Superior temporal gyrus (tissue), 1 donor: ENCODE data around the gene PRKCE.

Experiments
- DNase-seq: peaks from one replicate; pipeline ENCODE4 v3.0.0-alpha.2; 2016; ENCODE audit errors: extremely low spot score

PRKCE gene

DNA sequence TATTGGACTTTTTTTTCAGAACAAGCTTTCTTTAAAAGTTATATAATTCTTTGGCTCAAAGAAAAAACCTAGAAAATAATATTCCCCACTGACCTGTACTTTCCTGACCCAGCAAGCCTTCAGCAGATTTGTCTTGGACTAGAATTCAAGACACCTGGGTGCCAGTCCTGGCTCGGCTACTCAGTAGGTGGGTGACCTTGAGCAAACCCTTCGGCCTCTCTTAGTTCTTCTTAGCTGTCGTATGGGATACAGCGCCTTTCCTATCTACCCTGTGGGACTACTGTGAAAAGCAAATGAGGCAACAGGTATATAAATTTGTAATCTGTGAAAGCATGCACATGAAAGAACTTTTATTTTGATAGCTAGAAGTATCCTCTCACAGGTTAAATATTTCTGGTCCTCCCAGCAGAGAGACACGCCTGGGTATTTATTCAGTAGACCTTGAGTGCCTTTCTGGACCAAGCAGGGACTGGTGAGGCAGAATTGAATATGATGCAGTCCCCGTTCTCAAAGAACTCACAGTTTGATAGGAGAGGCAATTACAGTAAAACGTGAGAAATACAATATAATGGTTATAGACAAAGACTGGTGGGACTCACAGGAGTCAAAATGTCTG is 576.3 kb downstream of the PRKCE start:
- no peak for DNase-seq

DNA sequence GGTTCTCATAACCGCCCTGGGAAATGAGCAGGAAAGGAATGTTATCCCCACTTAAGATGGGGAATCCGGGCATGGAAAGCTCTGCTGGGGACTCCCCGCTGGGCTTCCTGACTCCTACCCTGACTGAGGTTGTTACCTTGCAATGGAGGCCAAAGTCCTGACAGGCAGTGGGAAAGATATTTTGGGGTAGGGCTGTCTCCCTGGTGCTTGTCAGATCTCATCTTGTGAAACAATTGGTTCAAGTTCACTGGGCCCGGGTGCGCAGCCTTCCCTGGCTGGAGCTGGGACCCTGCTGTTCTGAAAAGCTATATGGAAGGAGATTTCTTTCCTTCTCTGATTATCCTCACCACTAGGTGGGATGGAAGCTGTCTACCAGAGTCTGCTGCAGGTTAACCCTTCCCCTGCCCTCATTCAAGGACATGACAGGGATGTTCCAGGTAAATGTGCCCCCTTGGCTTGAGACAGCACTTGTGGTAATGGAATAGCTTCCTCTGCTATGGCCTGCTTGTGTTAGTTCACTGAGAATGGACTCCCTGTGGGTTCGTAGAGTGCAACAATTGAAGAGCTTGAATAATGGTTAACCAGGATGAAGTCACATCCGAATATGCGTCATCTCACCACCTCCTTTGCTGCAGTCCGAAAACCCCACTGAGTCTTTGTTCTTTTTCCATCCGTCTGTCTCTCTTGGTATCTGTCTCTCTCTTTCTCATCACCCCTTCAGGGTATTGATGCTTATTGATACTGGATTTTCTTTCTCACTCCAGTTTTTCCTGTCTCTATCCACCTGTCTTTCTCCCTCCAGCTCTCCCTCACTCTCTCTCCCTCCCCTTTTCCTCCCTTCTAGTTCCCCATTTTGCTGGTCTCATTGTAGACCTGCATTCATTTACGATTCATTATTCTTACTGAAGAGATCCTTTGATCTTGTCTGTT is 577.9 kb downstream of the PRKCE start:
- no peak for DNase-seq

DNA sequence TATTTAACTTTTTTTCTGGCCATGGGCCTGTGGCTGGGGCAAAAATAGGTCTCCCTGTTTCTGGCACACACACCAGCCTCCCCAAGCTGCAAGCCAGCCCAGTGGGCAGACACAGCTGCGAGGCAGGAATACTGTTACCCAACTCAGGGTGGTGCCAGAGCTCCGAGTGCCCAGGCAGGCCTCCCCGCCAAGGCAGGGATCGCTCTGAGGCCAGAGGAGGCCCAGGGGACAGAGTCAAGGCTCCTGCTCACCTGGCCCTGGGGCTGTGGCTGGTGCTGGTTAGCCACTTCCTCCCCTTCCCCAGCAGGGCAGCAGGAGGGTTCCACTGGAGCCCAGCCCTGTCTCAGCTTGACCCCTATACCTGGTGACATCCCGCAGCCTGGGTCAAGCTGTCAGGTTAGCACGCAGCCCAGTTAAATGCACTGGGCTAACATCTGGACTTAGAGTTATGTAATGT is 578.7 kb downstream of the PRKCE start:
- DNase-seq, result no peak

DNA sequence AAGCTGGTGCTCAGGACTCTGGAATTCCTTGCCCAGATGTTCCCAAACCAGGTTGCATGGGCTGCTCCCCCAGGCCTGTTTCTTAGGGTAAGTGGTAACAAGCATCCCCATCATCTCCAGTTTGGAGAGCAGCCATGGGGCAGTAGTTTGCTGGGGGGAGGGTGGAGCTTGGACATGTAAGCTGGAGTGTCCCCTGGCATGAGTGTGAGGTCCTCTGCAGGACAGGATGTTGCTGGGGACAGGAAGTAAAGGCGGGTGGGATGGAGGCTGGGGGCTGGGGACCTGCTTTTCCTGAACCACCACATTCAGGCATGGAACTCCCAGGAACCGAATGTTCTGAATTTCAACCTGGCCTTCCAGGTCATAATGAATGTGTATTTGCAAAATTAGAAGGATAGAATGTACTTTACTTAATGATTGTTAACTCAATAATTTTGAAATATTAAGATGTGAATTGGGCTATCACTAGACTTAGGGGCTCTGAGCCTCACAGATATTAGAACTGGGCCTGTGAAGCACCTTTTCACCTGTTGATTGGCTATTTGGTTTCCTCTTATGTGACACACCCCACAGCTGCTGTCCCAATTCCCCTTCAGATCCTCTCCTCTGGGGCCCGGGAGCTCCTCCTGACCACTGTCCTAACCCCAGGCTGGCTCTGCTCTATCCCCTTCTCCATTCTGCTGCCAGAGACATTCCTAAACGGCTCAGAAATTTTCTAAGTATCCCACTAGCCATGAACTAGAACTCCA is 579.4 kb downstream of the PRKCE start:
- no peak for DNase-seq

DNA sequence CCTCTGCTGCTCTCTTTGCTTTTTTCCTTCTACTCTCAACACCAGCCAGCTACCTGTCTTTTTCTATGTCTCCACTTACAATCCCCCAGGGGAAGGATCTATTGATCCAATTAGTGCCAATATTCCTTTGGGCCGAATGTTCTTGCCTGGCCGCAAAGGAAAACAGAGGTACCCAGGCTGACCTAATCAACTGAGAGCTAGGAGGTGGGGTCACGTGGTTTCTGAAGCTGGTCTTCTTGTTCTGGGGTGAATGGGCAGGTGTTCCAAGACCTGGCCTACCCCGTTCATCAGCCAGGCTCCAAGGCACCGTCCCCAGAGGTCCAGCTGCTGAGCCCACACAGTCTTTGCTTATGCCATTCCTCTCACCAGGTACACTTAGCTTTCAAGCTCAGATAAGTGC is 580.2 kb downstream of the PRKCE start:
- no peak for DNase-seq

GRCh38 chr2:46232860-46233259 is 581.4 kb downstream of the PRKCE start:
- no peak for DNase-seq

DNA sequence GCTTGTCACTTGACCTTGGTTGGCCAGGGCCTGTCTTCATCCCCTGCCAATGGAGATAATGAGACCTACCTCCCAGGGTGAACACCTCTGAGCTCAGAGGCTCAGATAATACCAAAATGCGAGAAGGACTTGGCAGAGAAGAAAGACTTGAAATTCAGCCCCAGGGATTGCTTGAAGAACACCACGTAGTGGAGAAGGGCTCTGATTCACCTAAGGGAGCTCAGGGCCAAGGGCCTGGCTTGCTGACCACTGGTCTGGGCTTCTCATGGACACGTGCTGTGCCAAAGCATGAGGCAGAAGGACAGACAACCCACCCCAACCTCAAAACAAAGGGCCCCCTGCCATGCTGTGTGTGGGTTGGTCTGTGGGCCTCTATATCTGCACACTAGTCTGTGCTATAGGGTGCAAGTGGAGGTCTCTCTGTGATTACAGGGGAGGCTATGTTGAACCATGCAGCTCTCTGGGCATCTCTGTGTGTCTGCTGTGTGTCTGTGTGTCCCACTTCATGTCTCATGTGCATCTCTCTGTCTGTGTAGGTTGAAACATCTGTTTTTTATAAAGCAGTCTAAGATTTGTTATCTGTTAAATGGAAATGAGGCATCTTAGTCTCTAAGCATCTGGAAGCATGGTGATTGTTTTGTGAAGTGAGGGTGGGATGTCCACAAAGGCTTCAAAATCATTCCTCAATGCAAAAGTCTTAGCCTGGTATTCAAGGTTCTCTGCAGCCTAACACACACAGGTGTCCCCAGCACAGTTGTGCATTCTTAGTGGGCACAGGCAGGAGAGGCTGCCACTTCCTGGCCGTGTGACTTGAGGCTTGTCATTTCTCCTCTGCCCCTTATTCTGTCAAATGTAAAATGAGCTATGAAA is 584.8 kb downstream of the PRKCE start:
- no peak for DNase-seq

GRCh38 chr2:46236876-46237859 is 585.7 kb downstream of the PRKCE start:
- DNase-seq, result no peak
